ENCODE results near the gene NDOR1. TPM values are rescaled to one million over a fixed set of nuclear protein-coding genes. Genes with fewer than 3 reads are reported as not detected.

The NDOR1 gene
- 5.2 and 6.5 TPM in 2 replicates for total RNA-seq (2014; rRNA removed; shearing (Covaris generic))

- H3K4me3 ChIP-seq: peak within 1 kb of the TSS; percentile 88
- H3K9me3 ChIP-seq (replicated peaks): no peaks in the 10 kb centered on the region
- peak; percentile 74 to 88 for DNase-seq (ENCODE audit: low read depth in 1 of 2, low spot score in 2 of 2)
- peaks cover 43% of the 10 kb centered on the region for H3K36me3 ChIP-seq
- H3K4me1 ChIP-seq (replicated peaks): peaks cover 19% of the 10 kb centered on the region
- H3K27ac ChIP-seq: peak within 1 kb of the TSS; percentile 46
- no peaks in the 10 kb centered on the region for H3K27me3 ChIP-seq (replicated peaks)
Observed at GRCh38 chr9:137205126-137206069, at the start of gene NDOR1, which contains the start of gene TMEM203. TSS of gene NDOR1 (plus strand) at chr9:137205700. CDS start at chr9:137205778, 78 bp downstream. TSS of gene TMEM203 (minus strand) at chr9:137205648. CDS start at chr9:137205414, 234 bp downstream.

GRCh38 chr9:137156567-137157375 lies 48.7 kb upstream of the NDOR1 start:
- DNase-seq (ENCODE audit: low read depth in 1 of 2, low spot score in 2 of 2): no peak
- no peak overlapping the region for H3K4me3 ChIP-seq
- H3K27me3 ChIP-seq (replicated peaks): peaks cover 42% of the 10 kb centered on the region
- H3K4me1 ChIP-seq (replicated peaks): peaks cover 4% of the 10 kb centered on the region
- no peaks in the 10 kb centered on the region for H3K9me3 ChIP-seq (replicated peaks)
- no peak overlapping the region for H3K27ac ChIP-seq
- H3K36me3 ChIP-seq: no peaks in the 10 kb centered on the region

GRCh38 chr9:137157618-137158415 lies 47.7 kb upstream of the NDOR1 start:
- DNase-seq (ENCODE audit: low read depth in 1 of 2, low spot score in 2 of 2): no peak
- H3K4me3 ChIP-seq: no peak overlapping the region
- peaks cover 51% of the 10 kb centered on the region for H3K27me3 ChIP-seq (replicated peaks)
- no peaks in the 10 kb centered on the region for H3K9me3 ChIP-seq (replicated peaks)
- no peaks in the 10 kb centered on the region for H3K36me3 ChIP-seq
- H3K27ac ChIP-seq: no peak overlapping the region
- H3K4me1 ChIP-seq (replicated peaks): peaks cover 4% of the 10 kb centered on the region

- Histone ChIP-seq H3K4me3 (no peak overlapping the region), H3K27ac (no peak overlapping the region), H3K36me3 (no peaks in the 10 kb centered on the region), H3K4me1 (replicated peaks) (peaks cover 4% of the 10 kb centered on the region), H3K9me3 (replicated peaks) (no peaks in the 10 kb centered on the region), H3K27me3 (replicated peaks) (peaks cover 59% of the 10 kb centered on the region)
- DNase-seq (ENCODE audit: low read depth in 1 of 2, low spot score in 2 of 2): no peak
Observed at GRCh38 chr9:137158625-137159024, 46.9 kb upstream of the NDOR1 start.

GRCh38 chr9:137159105-137160053 lies 46.1 kb upstream of the NDOR1 start:
- no peaks in the 10 kb centered on the region for H3K36me3 ChIP-seq
- no peak for DNase-seq (ENCODE audit: low read depth in 1 of 2, low spot score in 2 of 2)
- H3K4me1 ChIP-seq (replicated peaks): peaks cover 5% of the 10 kb centered on the region
- H3K27ac ChIP-seq: no peak overlapping the region
- H3K4me3 ChIP-seq: no peak overlapping the region
- H3K9me3 ChIP-seq (replicated peaks): no peaks in the 10 kb centered on the region
- peaks cover 66% of the 10 kb centered on the region for H3K27me3 ChIP-seq (replicated peaks)

GRCh38 chr9:137160054-137160425 lies 45.5 kb upstream of the NDOR1 start:
- H3K27me3 ChIP-seq (replicated peaks): peaks cover 73% of the 10 kb centered on the region
- H3K9me3 ChIP-seq (replicated peaks): no peaks in the 10 kb centered on the region
- DNase-seq (ENCODE audit: low read depth in 1 of 2, low spot score in 2 of 2): no peak
- no peak overlapping the region for H3K4me3 ChIP-seq
- no peak overlapping the region for H3K27ac ChIP-seq
- H3K36me3 ChIP-seq: no peaks in the 10 kb centered on the region
- peaks cover 12% of the 10 kb centered on the region for H3K4me1 ChIP-seq (replicated peaks)

GRCh38 chr9:137160716-137161557 lies 44.6 kb upstream of the NDOR1 start:
- Histone ChIP-seq H3K27ac (no peak overlapping the region), H3K36me3 (no peaks in the 10 kb centered on the region), H3K27me3 (replicated peaks) (peaks cover 82% of the 10 kb centered on the region), H3K4me3 (no peak overlapping the region), H3K4me1 (replicated peaks) (peaks cover 12% of the 10 kb centered on the region), H3K9me3 (replicated peaks) (no peaks in the 10 kb centered on the region)
- DNase-seq (ENCODE audit: low read depth in 1 of 2, low spot score in 2 of 2): no peak

- no peaks in the 10 kb centered on the region for H3K36me3 ChIP-seq
- H3K27me3 ChIP-seq (replicated peaks): peaks cover 85% of the 10 kb centered on the region
- no peak overlapping the region for H3K4me3 ChIP-seq
- H3K4me1 ChIP-seq (replicated peaks): peaks cover 8% of the 10 kb centered on the region
- DNase-seq (ENCODE audit: low read depth in 1 of 2, low spot score in 2 of 2): no peak
- no peak overlapping the region for H3K27ac ChIP-seq
- H3K9me3 ChIP-seq (replicated peaks): no peaks in the 10 kb centered on the region
Observed at GRCh38 chr9:137161558-137162486, 43.7 kb upstream of the NDOR1 start.

GRCh38 chr9:137162505-137163364 lies 42.8 kb upstream of the NDOR1 start:
- Histone ChIP-seq H3K27ac (no peak overlapping the region), H3K9me3 (replicated peaks) (no peaks in the 10 kb centered on the region), H3K4me1 (replicated peaks) (peaks cover 8% of the 10 kb centered on the region), H3K27me3 (replicated peaks) (peaks cover 88% of the 10 kb centered on the region), H3K4me3 (no peak overlapping the region), H3K36me3 (no peaks in the 10 kb centered on the region)
- no peak for DNase-seq (ENCODE audit: low read depth in 1 of 2, low spot score in 2 of 2)

GRCh38 chr9:137163365-137163715 lies 42.2 kb upstream of the NDOR1 start:
- H3K4me1 ChIP-seq (replicated peaks): peaks cover 8% of the 10 kb centered on the region
- no peaks in the 10 kb centered on the region for H3K9me3 ChIP-seq (replicated peaks)
- H3K36me3 ChIP-seq: no peaks in the 10 kb centered on the region
- no peak overlapping the region for H3K27ac ChIP-seq
- H3K27me3 ChIP-seq (replicated peaks): peaks cover 88% of the 10 kb centered on the region
- no peak for DNase-seq (ENCODE audit: low read depth in 1 of 2, low spot score in 2 of 2)
- no peak overlapping the region for H3K4me3 ChIP-seq

All from SJSA1 (cell line).